CD4-positive, alpha-beta memory T cell (primary cell): ENCODE data around the gene RAB11FIP3. TPM values are rescaled to one million over a fixed set of nuclear protein-coding genes. Genes with fewer than 3 reads are reported as not detected.

Experiments
- CTCF ChIA-PET: fragments of 350-600 bp; sonication (Branson Sonifier 250); formaldehyde crosslinking; loops from one replicate; lab custom pipeline; 2021; ENCODE audit warnings: inconsistent platforms; ENCODE audit not compliant: partially characterized antibody; lab: Charles Lee
- POLR2A ChIA-PET: fragments of 350-600 bp; sonication (Branson Sonifier 250); formaldehyde crosslinking; loops from one replicate; lab custom pipeline; 2021; ENCODE audit not compliant: partially characterized antibody; lab: Charles Lee
- DNase-seq, 5 donors: peaks; one replicate each; pipeline versions ENCODE4 v3.0.0 to v3.0.0-alpha.2; 2020 to 2022; ENCODE audit warnings: mixed read lengths in 1 of 5
- H3K27ac ChIP-seq: one replicate; pipeline ENCODE4 v1.7.0; 2013; ENCODE audit warnings: low read depth, low read length
- H3K27me3 ChIP-seq: 2 replicates; pipeline ENCODE4 v1.7.0; 2013; ENCODE audit warnings: mild to moderate bottlenecking, low read length, moderate library complexity; ENCODE audit not compliant: insufficient read depth
- H3K36me3 ChIP-seq: 2 replicates; pipeline ENCODE4 v1.7.0; 2013; ENCODE audit warnings: mild to moderate bottlenecking, low read length, moderate library complexity; ENCODE audit not compliant: insufficient read depth
- H3K4me1 ChIP-seq: 2 replicates; pipeline ENCODE4 v1.7.0; 2013; ENCODE audit warnings: mild to moderate bottlenecking, low read length, moderate library complexity; ENCODE audit not compliant: insufficient read depth
- H3K4me3 ChIP-seq, 2 donors: one replicate each; pipeline ENCODE4 v1.7.0; 2013; ENCODE audit warnings: low read length in 2 of 2, mild to moderate bottlenecking in 1 of 2
- H3K9me3 ChIP-seq, 2 donors: one replicate each; pipeline ENCODE4 v1.7.0; 2013; ENCODE audit warnings: low read length in 2 of 2, control low read depth in 1 of 2; ENCODE audit not compliant: control insufficient read depth in 1 of 2
- H3K27ac Mint-ChIP-seq, 7 donors: one replicate each; pipeline ENCODE4 v1.8.0; 2020 to 2021; ENCODE audit warnings: mixed read lengths in 7 of 7, mild to moderate bottlenecking in 6 of 7, inconsistent platforms in 3 of 7, moderate library complexity in 3 of 7
- H3K27me3 Mint-ChIP-seq, 2 donors: one replicate each; pipeline ENCODE4 v1.8.0; 2020 to 2021; ENCODE audit warnings: mixed read lengths in 2 of 2
- H3K36me3 Mint-ChIP-seq, 2 donors: one replicate each; pipeline ENCODE4 v1.8.0; 2020 to 2021; ENCODE audit warnings: mixed read lengths in 2 of 2, inconsistent platforms in 1 of 2, mild to moderate bottlenecking in 1 of 2
- H3K4me1 Mint-ChIP-seq, 4 donors: one replicate each; pipeline ENCODE4 v1.8.0; 2020 to 2021; ENCODE audit warnings: mixed read lengths in 4 of 4, mild to moderate bottlenecking in 1 of 4
- H3K4me3 Mint-ChIP-seq, 8 donors: one replicate each; pipeline ENCODE4 v1.8.0; 2020 to 2021; ENCODE audit warnings: mixed read lengths in 8 of 8, mild to moderate bottlenecking in 7 of 8, moderate library complexity in 6 of 8, inconsistent platforms in 3 of 8
- H3K9me3 Mint-ChIP-seq, 8 donors: one replicate each; pipeline ENCODE4 v1.8.0; 2020 to 2021; ENCODE audit warnings: mixed read lengths in 8 of 8, mild to moderate bottlenecking in 5 of 8, inconsistent platforms in 3 of 8, moderate library complexity in 1 of 8
- intact Hi-C: fragments of 100-400 bp; cut with micrococcal nuclease; formaldehyde crosslinking; loops from one replicate; pipeline ENCODE4 v1.15.1; 2023
- polyA plus RNA-seq, 2 donors: library from polyadenylated mRNA; unstranded; fragments of 300-500 nt; fragmentation: Illumina TruSeq; gene quantifications; one replicate each; pipeline ENCODE4 v1.2.3, GENCODE V29; 2021
- total RNA-seq, 2 experiments: library from RNA; stranded (reverse); gene quantifications; one replicate each; pipeline ENCODE4 v1.2.3, GENCODE V29; 2021

The RAB11FIP3 gene
- total and polyA plus RNA-seq, 4 experiments from 2014 or later = 0.15 to 42.6 (median 23.2) TPM

GRCh38 chr16:520847-521246, 95.4 kb downstream of the RAB11FIP3 start:
- ChIA-PET POLR2A (no interaction called here), CTCF (no interaction called here)

GRCh38 chr16:521381-522210, 96.1 kb downstream of the RAB11FIP3 start:
- Mint-ChIP-seq H3K27ac (no peak overlapping the region), H3K4me3 (no peak overlapping the region), H3K4me1 (peaks cover 7 to 19% (median 12%) of the 10 kb centered on the region in 4 donors), H3K36me3 (peaks cover 0 to 5% of the 10 kb centered on the region in 2 donors), H3K9me3 (peaks cover 0 to 2% (median 0%) of the 10 kb centered on the region in 8 donors), H3K27me3 (no peaks in the 10 kb centered on the region)
- H3K4me3 ChIP-seq = no peak overlapping the region
- no peak overlapping the region for H3K27ac ChIP-seq
- DNase-seq = no peak
- no peaks in the 10 kb centered on the region for H3K9me3 ChIP-seq
- intact Hi-C loops = no loop called here
- no peaks in the 10 kb centered on the region for H3K27me3 ChIP-seq
- CTCF ChIA-PET = no interaction called here
- no peaks in the 10 kb centered on the region for H3K36me3 ChIP-seq
- H3K4me1 ChIP-seq = peaks cover 17% of the 10 kb centered on the region
- POLR2A ChIA-PET = no interaction called here

More at GRCh38 chr16:520847-521246, 95.4 kb downstream of the RAB11FIP3 start:
- no peak overlapping the region for H3K27ac Mint-ChIP-seq
- Histone ChIP-seq H3K27me3 (no peaks in the 10 kb centered on the region), H3K27ac (no peak overlapping the region), H3K4me3 (no peak overlapping the region), H3K36me3 (no peaks in the 10 kb centered on the region), H3K9me3 (no peaks in the 10 kb centered on the region), H3K4me1 (peaks cover 10% of the 10 kb centered on the region)
- no peaks in the 10 kb centered on the region for H3K27me3 Mint-ChIP-seq
- intact Hi-C loops = no loop called here
- peaks cover 0 to 5% of the 10 kb centered on the region in 2 donors for H3K36me3 Mint-ChIP-seq
- no peak for DNase-seq
- H3K9me3 Mint-ChIP-seq = peaks cover 0 to 2% (median 0%) of the 10 kb centered on the region in 8 donors
- H3K4me3 Mint-ChIP-seq = no peak overlapping the region
- peaks cover 4 to 12% (median 7%) of the 10 kb centered on the region in 4 donors for H3K4me1 Mint-ChIP-seq

- CTCF ChIA-PET = no interaction called here
- peaks cover 20% of the 10 kb centered on the region for H3K4me1 ChIP-seq
- DNase-seq = no peak
- H3K4me3 ChIP-seq = no peak overlapping the region
- no peaks in the 10 kb centered on the region for H3K9me3 ChIP-seq
- peaks cover 0 to 2% (median 0%) of the 10 kb centered on the region in 8 donors for H3K9me3 Mint-ChIP-seq
- H3K27ac ChIP-seq = no peak overlapping the region
- no peak overlapping the region for H3K4me3 Mint-ChIP-seq
- H3K27me3 Mint-ChIP-seq = no peaks in the 10 kb centered on the region
- H3K36me3 Mint-ChIP-seq = peaks cover 0 to 5% of the 10 kb centered on the region in 2 donors
- no peaks in the 10 kb centered on the region for H3K27me3 ChIP-seq
- peak overlapping the region in 1 of 7 donors; percentile 64 for H3K27ac Mint-ChIP-seq
- POLR2A ChIA-PET = no interaction called here
- peaks cover 8 to 21% (median 13%) of the 10 kb centered on the region in 4 donors for H3K4me1 Mint-ChIP-seq
- no peaks in the 10 kb centered on the region for H3K36me3 ChIP-seq
- intact Hi-C loops = no loop called here
Observed at GRCh38 chr16:522320-523096, 97.1 kb downstream of the RAB11FIP3 start.

GRCh38 chr16:523097-523741, 97.8 kb downstream of the RAB11FIP3 start:
- peaks cover 8 to 21% (median 13%) of the 10 kb centered on the region in 4 donors for H3K4me1 Mint-ChIP-seq
- H3K27ac ChIP-seq = no peak overlapping the region
- H3K27me3 Mint-ChIP-seq = no peaks in the 10 kb centered on the region
- H3K4me1 ChIP-seq = peaks cover 20% of the 10 kb centered on the region
- H3K27me3 ChIP-seq = no peaks in the 10 kb centered on the region
- peaks cover 0 to 5% of the 10 kb centered on the region in 2 donors for H3K36me3 Mint-ChIP-seq
- H3K36me3 ChIP-seq = no peaks in the 10 kb centered on the region
- POLR2A ChIA-PET = no interaction called here
- peaks cover 0 to 2% (median 0%) of the 10 kb centered on the region in 8 donors for H3K9me3 Mint-ChIP-seq
- DNase-seq = no peak
- peak overlapping the region in 1 of 8 donors; percentile 41 for H3K4me3 Mint-ChIP-seq
- intact Hi-C loops = no loop called here
- H3K27ac Mint-ChIP-seq = peak overlapping the region in 2 of 7 donors; percentile 25 to 64
- CTCF ChIA-PET = no interaction called here
- H3K4me3 ChIP-seq = no peak overlapping the region
- H3K9me3 ChIP-seq = no peaks in the 10 kb centered on the region

- Mint-ChIP-seq H3K4me1 (peaks cover 10 to 32% (median 21%) of the 10 kb centered on the region in 4 donors), H3K27ac (peak overlapping the region in 1 of 7 donors; percentile 14), H3K9me3 (peaks cover 0 to 2% (median 0%) of the 10 kb centered on the region in 8 donors), H3K4me3 (peak overlapping the region in 3 of 8 donors; percentile 21 to 84 (median 54)), H3K27me3 (no peaks in the 10 kb centered on the region), H3K36me3 (peaks cover 0 to 10% of the 10 kb centered on the region in 2 donors)
- intact Hi-C loops = no loop called here
- no peaks in the 10 kb centered on the region for H3K36me3 ChIP-seq
- H3K27ac ChIP-seq = no peak overlapping the region
- H3K4me3 ChIP-seq = no peak overlapping the region
- no peaks in the 10 kb centered on the region for H3K9me3 ChIP-seq
- H3K27me3 ChIP-seq = no peaks in the 10 kb centered on the region
- ChIA-PET POLR2A (no interaction called here), CTCF (no interaction called here)
- peaks cover 28% of the 10 kb centered on the region for H3K4me1 ChIP-seq
- DNase-seq = no peak
Observed at GRCh38 chr16:524274-525040, 99.0 kb downstream of the RAB11FIP3 start.

- no peaks in the 10 kb centered on the region for H3K9me3 ChIP-seq
- Mint-ChIP-seq H3K27ac (peak overlapping the region; percentile 59 to 92 (median 89)), H3K4me1 (peaks cover 14 to 39% (median 25%) of the 10 kb centered on the region in 4 donors), H3K4me3 (peak overlapping the region in 4 of 8 donors; percentile 39 to 84 (median 62)), H3K36me3 (peaks cover 0 to 8% of the 10 kb centered on the region in 2 donors), H3K27me3 (no peaks in the 10 kb centered on the region), H3K9me3 (peaks cover 0 to 2% (median 0%) of the 10 kb centered on the region in 8 donors)
- intact Hi-C loops = no loop called here
- peaks cover 5% of the 10 kb centered on the region for H3K36me3 ChIP-seq
- DNase-seq = no peak
- H3K27me3 ChIP-seq = no peaks in the 10 kb centered on the region
- ChIA-PET POLR2A (no interaction called here), CTCF (no interaction called here)
- H3K4me3 ChIP-seq = no peak overlapping the region
- H3K27ac ChIP-seq = peak overlapping the region; percentile 89
- peaks cover 34% of the 10 kb centered on the region for H3K4me1 ChIP-seq
Observed at GRCh38 chr16:525123-525519, 99.7 kb downstream of the RAB11FIP3 start.
